ENCODE data around the gene KDM7A.
"Not testable (repeated sequence)": the region's sequence is repeated elsewhere in the genome, so short reads cannot be mapped to it uniquely, and the experiment has no call there.

Gene KDM7A

GRCh38 chr7:140156460-140157080 lies 20.2 kb downstream of the KDM7A start:
- DNase-seq: no peak

GRCh38 chr7:140155428-140155827 lies 21.4 kb downstream of the KDM7A start:
- DNase-seq: no peak

GRCh38 chr7:140153666-140154161 lies 23.1 kb downstream of the KDM7A start:
- peak; percentile 23 for DNase-seq

- DNase-seq: no peak
Measured at GRCh38 chr7:140146574-140146973, 30.2 kb downstream of the KDM7A start.

- no peak for DNase-seq
Measured at GRCh38 chr7:140145709-140146108, 31.1 kb downstream of the KDM7A start.

DNA sequence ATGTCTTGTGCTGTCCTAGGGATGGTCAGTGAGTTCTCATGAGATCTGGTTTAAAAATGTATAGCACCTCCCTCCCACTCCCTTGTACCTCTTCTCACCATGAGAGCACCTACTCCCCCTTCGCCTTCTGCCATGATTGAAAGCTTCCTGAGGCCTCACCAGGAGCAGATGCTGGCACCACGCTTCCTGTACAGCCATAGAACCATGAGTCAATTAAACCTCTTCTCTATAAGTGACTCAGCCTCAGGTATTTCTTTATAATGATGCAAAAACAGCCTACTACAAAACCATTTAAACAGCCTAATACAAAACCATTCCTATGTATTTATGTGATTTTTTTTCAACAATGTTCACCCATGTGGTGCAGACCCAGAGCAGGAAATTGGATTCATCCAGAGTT lies 32.0 kb downstream of the KDM7A start:
- no peak for DNase-seq

GRCh38 chr7:140143997-140144396 lies 32.8 kb downstream of the KDM7A start:
- no peak for DNase-seq

DNA sequence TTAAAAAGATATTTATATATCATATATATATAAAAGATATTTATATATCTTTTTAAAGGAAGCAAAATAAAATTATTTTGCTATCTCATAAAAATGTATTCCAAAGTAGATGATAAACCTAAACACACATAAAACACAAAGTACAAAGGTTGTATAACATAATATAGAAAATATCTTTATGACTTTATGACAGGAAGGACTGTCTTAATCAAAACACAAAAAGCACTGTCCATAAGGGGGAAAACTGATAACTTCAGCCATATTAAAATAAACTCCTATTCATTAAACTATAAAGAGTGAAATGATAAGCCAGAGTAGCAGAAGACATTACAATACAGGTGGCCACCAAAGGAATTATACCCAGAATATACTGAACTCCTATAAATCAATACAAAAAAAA lies 34.8 kb downstream of the KDM7A start:
- DNase-seq: no peak

DNA sequence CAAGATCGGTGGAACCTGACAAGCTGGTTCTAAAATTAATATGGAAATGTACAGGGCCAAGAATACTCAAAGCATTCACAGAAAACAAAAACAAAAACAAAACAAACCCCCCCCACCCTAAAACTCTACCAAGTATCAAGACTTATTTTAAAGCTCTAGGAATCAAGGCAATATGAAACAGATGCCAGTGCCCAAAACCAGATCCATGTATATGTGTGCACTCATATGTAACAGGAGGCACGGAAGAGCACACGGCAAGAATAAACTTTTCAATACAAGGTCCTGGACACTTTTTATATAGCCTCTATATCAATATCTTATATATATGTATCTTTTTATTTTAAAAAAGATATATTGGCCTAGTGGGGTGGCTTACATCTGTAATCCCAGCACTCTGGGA lies 35.5 kb downstream of the KDM7A start:
- no peak for DNase-seq

DNA sequence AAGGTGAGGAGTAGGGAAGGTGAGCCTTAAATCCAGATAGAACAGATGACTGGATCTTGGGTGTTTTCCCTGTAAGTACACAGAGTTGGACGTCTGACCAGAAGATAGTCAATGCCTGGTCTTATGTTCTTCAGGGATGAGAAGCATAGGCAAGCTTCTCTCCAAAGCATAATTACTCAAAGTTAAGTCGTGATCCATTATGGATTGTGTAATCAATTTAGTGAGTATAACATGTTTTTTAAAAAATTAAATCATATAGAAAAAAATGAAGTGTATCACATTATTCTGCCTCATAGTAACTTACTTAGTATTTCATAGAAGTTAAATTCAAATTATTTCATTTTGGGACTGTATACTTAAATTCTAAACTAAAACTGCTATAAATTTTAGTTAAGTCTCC lies 39.7 kb downstream of the KDM7A start:
- DNase-seq: no peak

DNA sequence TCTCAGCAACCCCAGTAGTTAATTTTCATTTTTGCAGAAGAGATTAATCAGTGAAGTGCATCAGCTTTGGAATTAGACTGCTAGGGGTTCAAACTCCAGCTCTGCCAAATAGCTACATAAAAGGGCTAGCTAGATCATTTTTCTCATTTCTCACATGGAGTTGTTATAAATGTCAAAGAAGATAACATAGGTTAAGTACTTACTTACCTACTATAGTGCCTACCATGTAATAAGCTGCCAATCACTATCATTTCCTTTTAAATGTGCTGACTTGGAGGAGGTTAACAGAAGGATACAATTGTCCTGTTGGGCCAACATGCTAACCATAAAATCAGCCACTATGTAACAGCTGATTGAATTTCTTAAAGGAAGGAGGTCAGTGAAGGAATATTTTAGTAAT lies 40.7 kb downstream of the KDM7A start:
- DNase-seq: no peak

- DNase-seq: no peak
Measured at GRCh38 chr7:140134039-140134438, 42.7 kb downstream of the KDM7A start.

DNA sequence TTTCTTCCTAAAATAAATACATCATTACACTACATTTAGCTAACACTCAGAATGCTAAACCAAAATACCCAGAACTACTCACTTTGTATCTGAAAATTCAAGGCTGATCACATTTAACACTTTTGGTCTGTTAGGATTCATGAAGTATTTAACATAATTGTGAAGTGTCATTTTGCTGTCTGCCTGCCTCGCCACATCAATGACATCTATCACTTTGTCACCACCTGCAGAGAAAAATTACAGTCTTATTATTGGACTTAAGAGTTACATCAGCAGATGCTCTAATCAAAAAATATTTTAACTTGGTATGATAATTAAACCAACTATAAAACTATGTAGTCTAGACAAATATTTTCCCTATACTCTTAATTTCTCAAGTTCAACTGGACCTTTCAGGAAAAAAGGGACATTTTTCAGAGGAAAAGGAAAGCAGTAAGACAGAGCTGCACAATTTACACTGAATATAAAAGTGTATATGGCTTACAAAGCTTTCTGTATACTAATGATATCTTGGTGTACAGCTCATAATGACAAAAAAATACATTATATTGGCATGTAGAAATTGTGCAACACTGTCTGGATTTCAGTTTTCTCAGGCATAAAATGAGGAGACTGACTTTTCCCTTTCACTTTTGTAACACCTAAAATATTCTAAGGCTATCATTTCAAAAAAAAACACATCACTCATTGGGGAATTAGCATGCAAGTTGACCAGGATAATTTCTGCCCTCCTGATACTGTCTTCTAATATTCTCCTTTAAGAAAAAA lies 49.2 kb downstream of the KDM7A start:
- DNase-seq: no peak

GRCh38 chr7:140126435-140127034 lies 50.2 kb downstream of the KDM7A start:
- no peak for DNase-seq

GRCh38 chr7:140122965-140123364 lies 53.8 kb downstream of the KDM7A start:
- no peak for DNase-seq

GRCh38 chr7:140121326-140121725 lies 55.5 kb downstream of the KDM7A start:
- DNase-seq: peak; percentile 59

DNA sequence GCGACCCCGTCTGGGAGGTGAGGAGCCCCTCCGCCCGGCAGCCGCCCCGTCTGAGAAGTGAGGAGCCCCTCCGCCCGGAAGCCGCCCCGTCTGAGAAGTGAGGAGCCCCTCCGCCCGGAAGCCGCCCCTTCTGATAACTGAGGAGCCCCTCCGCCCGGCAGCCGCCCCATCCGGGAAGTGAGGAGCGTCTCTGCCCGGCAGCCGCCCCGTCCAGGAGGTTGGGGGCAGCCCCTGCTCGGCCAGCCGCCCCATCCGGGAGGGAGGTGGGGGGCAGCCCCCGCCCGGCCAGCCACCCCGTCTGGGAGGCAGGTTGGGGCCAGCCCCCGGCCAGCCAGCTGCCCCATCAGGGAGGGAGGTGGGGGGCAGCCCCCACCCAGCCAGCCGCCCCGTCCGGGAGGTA lies 62.0 kb downstream of the KDM7A start:
- DNase-seq: not testable (repeated sequence)

DNA sequence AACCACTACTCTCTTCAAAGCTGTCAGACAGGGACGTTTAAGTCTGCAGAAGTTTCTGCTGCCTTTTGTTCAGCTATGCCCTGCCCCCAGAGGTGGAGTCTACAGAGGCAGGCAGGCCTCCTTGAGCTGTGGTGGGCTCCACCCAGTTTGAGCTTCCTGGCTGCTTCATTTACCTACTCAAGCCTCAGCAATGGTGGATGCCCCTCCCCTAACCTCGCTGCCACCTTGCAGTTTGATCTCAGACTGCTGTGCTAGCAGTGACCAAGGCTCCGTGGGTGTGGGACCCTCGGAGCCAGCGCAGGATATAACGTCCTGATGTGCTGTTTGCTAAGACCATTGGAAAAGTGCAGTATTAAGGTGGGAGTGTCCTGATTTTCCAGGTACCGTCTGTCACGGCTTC lies 68.0 kb downstream of the KDM7A start:
- not testable (repeated sequence) for DNase-seq

GRCh38 chr7:140096459-140096858 lies 80.3 kb downstream of the KDM7A start:
- no peak for DNase-seq

DNA sequence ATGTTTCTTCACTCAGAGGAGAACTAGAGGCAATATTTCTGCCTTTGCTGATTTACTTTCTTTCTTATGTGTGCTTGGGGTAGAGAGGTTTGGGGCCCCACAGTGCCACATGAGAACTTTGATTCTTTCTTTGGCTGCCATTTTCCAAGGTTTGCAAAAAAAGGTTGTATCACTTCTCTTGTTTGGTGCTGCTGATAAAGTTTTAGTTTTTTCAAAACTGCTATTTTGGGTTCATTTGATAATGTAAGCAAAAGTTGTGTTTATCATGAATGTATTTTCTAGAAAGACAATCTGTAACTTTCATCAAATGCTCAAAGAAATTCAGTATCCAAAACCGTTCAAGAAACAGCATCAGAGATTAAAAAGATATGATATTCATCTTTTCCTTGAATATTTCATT lies 83.4 kb downstream of the KDM7A start:
- no peak for DNase-seq

DNA sequence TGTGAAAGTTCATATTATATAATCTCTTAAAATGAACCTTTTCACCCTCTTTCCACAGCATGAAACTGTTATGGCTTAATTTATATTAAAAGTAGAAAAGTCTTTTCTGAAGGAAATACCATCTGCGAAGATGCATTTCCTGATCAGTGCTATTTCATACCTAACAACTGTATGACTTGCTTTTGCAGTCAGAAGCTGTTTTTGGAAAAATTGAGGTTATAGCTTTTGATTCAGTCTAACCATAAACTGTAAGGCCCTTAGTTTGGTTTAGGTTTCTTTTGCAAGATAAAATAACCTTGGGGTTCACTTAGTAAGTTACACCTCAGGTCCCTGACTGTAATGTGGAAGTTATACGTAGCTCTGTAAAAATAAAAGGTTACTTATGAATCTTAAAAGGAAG lies 91.3 kb downstream of the KDM7A start:
- DNase-seq: no peak

DNA sequence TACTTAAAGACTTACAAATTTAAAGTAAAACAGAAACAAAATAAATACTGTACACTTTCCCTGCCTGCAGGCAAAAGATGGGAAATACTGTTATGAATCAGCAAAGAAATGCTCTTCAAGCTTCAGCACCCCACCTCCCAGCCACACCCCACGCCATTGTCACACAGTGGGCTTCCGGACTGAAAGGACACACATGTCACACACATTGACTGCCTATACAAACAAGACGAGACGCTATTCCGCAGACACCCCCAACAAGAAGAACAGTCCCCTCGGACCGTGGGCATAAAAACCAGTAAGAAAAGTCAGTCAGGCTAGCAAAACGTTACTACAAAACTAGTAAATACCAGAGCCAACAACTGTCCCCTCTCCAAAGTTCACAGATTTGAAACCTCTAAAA lies 91.8 kb downstream of the KDM7A start:
- DNase-seq: no peak

- DNase-seq: no peak
Measured at GRCh38 chr7:140084142-140084655, 92.6 kb downstream of the KDM7A start.

DNA sequence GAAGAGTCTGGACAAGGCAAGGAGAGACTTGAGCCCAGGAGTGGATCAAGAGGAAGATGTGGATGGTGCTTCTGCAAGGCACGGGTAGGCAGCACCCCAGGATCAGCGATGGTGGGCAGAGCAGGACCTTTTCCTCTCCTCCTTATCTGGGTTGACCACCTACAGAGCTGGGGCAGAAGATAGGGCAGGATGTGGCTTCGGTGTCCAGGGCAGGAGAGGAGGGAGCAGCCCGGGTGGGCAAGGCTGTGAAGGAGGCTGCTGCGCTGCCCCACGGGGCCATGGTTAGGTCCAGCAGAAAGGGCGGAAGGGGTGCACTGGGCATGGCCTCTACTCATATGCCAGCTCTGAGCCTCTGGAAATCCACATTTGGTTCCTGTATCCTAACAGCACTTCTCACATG lies 94.0 kb downstream of the KDM7A start:
- no peak for DNase-seq

All from NCI-H2029 treated with DMSO at 0.1 percent for 48 hours (cell line).